GM18861 (cell line): ENCODE data around the gene CLEC4F.

Source experiments
- ATAC-seq: cut with Tn5 transposase; IDR thresholded peaks from one replicate; pipeline ENCODE4 v1.9.1; 2021; ENCODE audit not compliant: unreplicated experiment

Gene CLEC4F

GRCh38 chr2:70820499-70820898 is at the start of gene CLEC4F:
TSS of gene CLEC4F (minus strand) at chr2:70820599. CDS start at chr2:70820523, 76 bp downstream.
- no peak for ATAC-seq

- ATAC-seq: no peak
These were observed 48.6 kb upstream of the CLEC4F start for GRCh38 chr2:70868970-70869369.

GRCh38 chr2:70861777-70862625 is 41.6 kb upstream of the CLEC4F start:
- ATAC-seq: no peak

- ATAC-seq: no peak
These were observed 35.3 kb upstream of the CLEC4F start for GRCh38 chr2:70855667-70856066.

- ATAC-seq: no peak
These were observed 34.0 kb upstream of the CLEC4F start for GRCh38 chr2:70854411-70854810.

GRCh38 chr2:70852824-70853223 is 32.4 kb upstream of the CLEC4F start:
- no peak for ATAC-seq

- no peak for ATAC-seq
These were observed 31.3 kb upstream of the CLEC4F start for GRCh38 chr2:70851704-70852103.

- ATAC-seq: no peak
These were observed 30.5 kb upstream of the CLEC4F start for GRCh38 chr2:70850925-70851324.

GRCh38 chr2:70842401-70842800 is 22.0 kb upstream of the CLEC4F start:
- ATAC-seq: no peak

- no peak for ATAC-seq
These were observed 17.9 kb upstream of the CLEC4F start for GRCh38 chr2:70837980-70838925.

- ATAC-seq: no peak
These were observed 15.2 kb upstream of the CLEC4F start, which contains the start of gene CD207 for GRCh38 chr2:70835643-70836042. TSS of gene CD207 (minus strand) at chr2:70835816. CDS start at chr2:70835776, 40 bp downstream.

GRCh38 chr2:70834881-70835280 is 14.5 kb upstream of the CLEC4F start:
- ATAC-seq: no peak

GRCh38 chr2:70834106-70834505 is 13.7 kb upstream of the CLEC4F start:
- no peak for ATAC-seq

- no peak for ATAC-seq
These were observed 12.8 kb upstream of the CLEC4F start for GRCh38 chr2:70833246-70833645.

- ATAC-seq: no peak
These were observed 12.0 kb upstream of the CLEC4F start for GRCh38 chr2:70832386-70832785.

GRCh38 chr2:70831861-70832260 is 11.5 kb upstream of the CLEC4F start:
- ATAC-seq: no peak

GRCh38 chr2:70830366-70830765 is 10.0 kb upstream of the CLEC4F start:
- no peak for ATAC-seq

GRCh38 chr2:70829916-70830315 is 9.5 kb upstream of the CLEC4F start:
- ATAC-seq: no peak

GRCh38 chr2:70828914-70829824 is 8.8 kb upstream of the CLEC4F start:
- no peak for ATAC-seq

- no peak for ATAC-seq
These were observed 7.7 kb upstream of the CLEC4F start for GRCh38 chr2:70828115-70828514.

GRCh38 chr2:70827388-70827787 is 7.0 kb upstream of the CLEC4F start:
- no peak for ATAC-seq
